GM21737 (cell line): ENCODE measurements around the gene ANKRD20A1.
"Not testable (repeated sequence)": the region's sequence is repeated elsewhere in the genome, so short reads cannot be mapped to it uniquely, and the experiment has no call there.

ENCODE experiments used
- ATAC-seq: cut with Tn5 transposase; IDR thresholded peaks from one replicate; pipeline ENCODE4 v1.9.1; 2021; ENCODE audit warnings: mild to moderate bottlenecking, moderate library complexity; ENCODE audit not compliant: unreplicated experiment

Gene ANKRD20A1

GRCh38 chr9:67858871-67859270, at the start of gene ANKRD20A1:
ANKRD20A1 (plus strand) TSS chr9:67858931; CDS start chr9:67859427, 496 bp downstream.
- ATAC-seq = not testable (repeated sequence)

- ATAC-seq = not testable (repeated sequence)
Observed at GRCh38 chr9:67832088-67832487, 26.6 kb upstream of the ANKRD20A1 start.
